ENCODE measurements around the gene SIPA1L3. TPM values are rescaled to one million over a fixed set of nuclear protein-coding genes. Genes with fewer than 3 reads are reported as not detected.

SIPA1L3 gene
- total and polyA plus RNA-seq, 2 of the 13 experiments (the other 11 are each of a cell fraction or from before 2014, with no cell fraction given) = 5.5 to 7.7 TPM

DNA sequence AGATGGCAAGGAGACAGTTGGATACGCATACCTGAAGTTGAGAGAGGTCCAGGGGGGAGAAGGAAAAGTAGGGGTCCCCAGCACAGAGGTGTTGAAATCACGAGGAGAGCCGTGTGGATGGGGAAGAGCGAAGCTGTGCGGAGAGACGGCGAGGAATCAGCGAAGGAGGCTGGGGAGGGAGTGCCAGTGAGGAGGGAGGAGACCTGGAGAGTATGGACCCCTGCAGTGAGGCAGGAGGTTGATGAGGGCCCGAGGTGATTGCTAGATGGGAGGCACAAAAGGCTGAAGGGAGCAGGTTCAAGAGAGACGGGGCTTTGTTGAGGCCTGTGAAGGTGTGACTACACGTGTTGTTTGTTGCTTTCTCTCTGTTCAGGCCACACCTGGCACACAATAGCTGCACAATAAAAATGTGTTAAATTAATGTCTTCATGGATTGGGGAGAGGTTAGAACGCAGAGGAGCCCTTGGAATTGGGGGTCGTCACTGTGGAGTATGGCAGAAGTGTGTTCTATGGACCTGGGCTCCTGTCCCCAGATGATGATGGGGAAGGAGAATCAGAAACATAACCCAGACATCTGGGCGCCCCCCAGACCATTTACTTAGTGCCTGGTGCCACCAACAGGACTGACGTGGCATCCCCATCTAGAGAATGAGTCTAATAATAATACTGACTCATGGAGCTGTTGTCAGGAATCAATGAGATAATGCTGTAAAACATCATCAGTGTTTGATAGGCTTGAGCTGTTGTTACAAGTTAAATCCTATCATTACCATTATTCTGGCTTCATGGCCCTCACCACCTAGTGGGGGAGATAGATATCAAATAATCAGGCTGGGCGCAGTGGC, 137.5 kb downstream of the SIPA1L3 start:
- ATAC-seq (no peak), DNase-seq (ENCODE audit: low spot score) (no peak), FAIRE-seq (no peak)
- H3K27ac ChIP-seq (ENCODE audit: extremely low read length, insufficient read depth, low read length) = no peak overlapping the region
- CTCF ChIA-PET (ENCODE audit: low intra/inter-chr PET ratio, low total read pairs) = no interaction called here
- H2AFZ ChIP-seq (ENCODE audit: low read length) = no peak overlapping the region
- H3K4me2 ChIP-seq (ENCODE audit: low read depth, low read length) = no peak overlapping the region
- no peaks in the 10 kb centered on the region for H3K9me3 ChIP-seq (ENCODE audit: low read length)
- H3K79me2 ChIP-seq (ENCODE audit: insufficient read depth, low read length) = no peaks in the 10 kb centered on the region
- WGBS (ENCODE audit: low lambda C conversion rate) = 97% methylated on average over 15 of the region's 16 CpGs
- BruUV-seq (replicated peaks) = no TSS peak
- POLR2A ChIA-PET = no interaction called here
- no peaks in the 10 kb centered on the region for H3K36me3 ChIP-seq (replicated peaks in 1 of 2; ENCODE audit: control insufficient read depth in 1 of 2, insufficient read depth in 2 of 2, low read length in 2 of 2)
- H3K4me3 ChIP-seq (replicated peaks in 1 of 3; ENCODE audit: insufficient read depth in 1 of 3, low read depth in 2 of 3, low read length in 3 of 3) = no peak overlapping the region
- in situ Hi-C loops (cut with HindIII; ENCODE audit: extremely low pct_ligation_motif_present, low pct_unique_long_range_greater_than_20kb) = no loop called here
- intact Hi-C loops (cut with micrococcal nuclease; ENCODE audit: unreplicated experiment) = no loop called here
- no peak for TF ChIP-seq ZMYM3 (CRISPR knock-in tag; IDR thresholded peaks at IDR 0.05)
- no peak for TF ChIP-seq TCF7L2 (IDR thresholded peaks at IDR 0.05; ENCODE audit: low read depth, low read length)
- no peaks in the 10 kb centered on the region for H4K20me1 ChIP-seq (ENCODE audit: insufficient read depth, low read length)
- no peaks in the 10 kb centered on the region for H3K27me3 ChIP-seq (ENCODE audit: control insufficient read depth in 1 of 2, insufficient read depth in 2 of 2, low read length in 2 of 2)
- no peak overlapping the region for H3K9ac ChIP-seq (ENCODE audit: insufficient read depth, low read depth, low read length)
- no peaks in the 10 kb centered on the region for H3K4me1 ChIP-seq (ENCODE audit: insufficient read depth, low read length)

DNA sequence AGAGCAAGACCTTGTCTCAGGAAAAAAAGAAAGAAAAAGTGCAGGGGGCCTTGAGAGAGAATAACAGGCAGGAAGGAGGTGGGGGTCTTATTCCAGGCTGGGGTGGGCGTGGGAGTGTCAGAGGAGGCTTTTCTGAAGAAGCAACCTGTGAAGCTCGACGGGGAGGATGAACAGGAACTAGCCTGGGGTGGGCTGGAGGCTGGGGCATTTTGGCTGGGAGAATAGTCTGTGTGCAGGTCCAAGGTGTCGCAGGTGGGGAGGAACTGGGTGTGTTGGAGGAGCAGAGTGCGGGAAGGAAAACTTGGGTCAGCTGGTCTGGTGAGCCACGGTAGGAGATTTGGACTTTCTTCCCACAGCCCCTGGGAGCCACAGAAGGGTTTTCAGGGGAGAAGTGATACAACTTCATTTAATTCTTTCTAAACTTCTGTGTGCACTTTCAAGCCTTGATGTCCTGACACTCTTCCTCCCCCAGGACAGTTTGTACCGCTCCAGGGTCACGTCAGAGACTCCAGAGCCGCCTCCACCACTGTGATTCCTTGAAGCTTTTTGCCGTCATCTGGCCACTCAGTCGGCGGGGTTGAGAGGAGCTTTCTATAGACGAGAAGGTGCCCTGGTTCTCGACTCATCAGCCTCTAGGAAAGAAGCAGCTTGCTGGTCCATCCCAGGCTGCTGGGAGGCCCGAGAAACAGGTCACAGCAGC, 138.7 kb downstream of the SIPA1L3 start:
- no peak for TF ChIP-seq ZNF768 (CRISPR knock-in tag; IDR thresholded peaks at IDR 0.05)
- TF ChIP-seq ZNF251 (CRISPR knock-in tag; IDR thresholded peaks at IDR 0.05) = no peak
- no peak for TF ChIP-seq POLR2AphosphoS5 (IDR thresholded peaks at IDR 0.05; ENCODE audit: low read depth, low read length)
- TF ChIP-seq, protein P1, sequence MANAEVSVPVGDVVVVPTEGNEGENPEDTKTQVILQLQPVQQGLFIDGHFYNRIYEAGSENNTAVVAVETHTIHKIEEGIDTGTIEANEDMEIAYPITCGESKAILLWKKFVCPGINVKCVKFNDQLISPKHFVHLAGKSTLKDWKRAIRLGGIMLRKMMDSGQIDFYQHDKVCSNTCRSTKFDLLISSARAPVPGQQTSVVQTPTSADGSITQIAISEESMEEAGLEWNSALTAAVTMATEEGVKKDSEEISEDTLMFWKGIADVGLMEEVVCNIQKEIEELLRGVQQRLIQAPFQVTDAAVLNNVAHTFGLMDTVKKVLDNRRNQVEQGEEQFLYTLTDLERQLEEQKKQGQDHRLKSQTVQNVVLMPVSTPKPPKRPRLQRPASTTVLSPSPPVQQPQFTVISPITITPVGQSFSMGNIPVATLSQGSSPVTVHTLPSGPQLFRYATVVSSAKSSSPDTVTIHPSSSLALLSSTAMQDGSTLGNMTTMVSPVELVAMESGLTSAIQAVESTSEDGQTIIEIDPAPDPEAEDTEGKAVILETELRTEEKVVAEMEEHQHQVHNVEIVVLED (CRISPR knock-in tag; IDR thresholded peaks at IDR 0.05; ENCODE audit: borderline replicate concordance) = no peak
- no peak for TF ChIP-seq ZNF44 (CRISPR knock-in tag; IDR thresholded peaks at IDR 0.05)
- TF ChIP-seq ADNP (CRISPR knock-in tag; IDR thresholded peaks at IDR 0.05) = no peak
- no peak for TF ChIP-seq MAZ (IDR thresholded peaks at IDR 0.05; ENCODE audit: borderline replicate concordance, low read depth, low read length)
- no peak for TF ChIP-seq MAZ (CRISPR knock-in tag; IDR thresholded peaks at IDR 0.05; ENCODE audit: low read depth)
- intact Hi-C loops (cut with micrococcal nuclease; ENCODE audit: unreplicated experiment) = no loop called here
- H3K4me1 ChIP-seq (ENCODE audit: insufficient read depth, low read length) = no peaks in the 10 kb centered on the region
- no peak for ATAC-seq
- no peaks in the 10 kb centered on the region for H3K9me3 ChIP-seq (ENCODE audit: low read length)
- 93% methylated on average over 15 of the region's 15 CpGs for WGBS (ENCODE audit: low lambda C conversion rate)
- H3K27ac ChIP-seq (ENCODE audit: extremely low read length, insufficient read depth, low read length) = no peak overlapping the region
- FAIRE-seq = no peak
- no peak for DNase-seq (ENCODE audit: low spot score)
- H3K4me3 ChIP-seq (replicated peaks in 1 of 3; ENCODE audit: insufficient read depth in 1 of 3, low read depth in 2 of 3, low read length in 3 of 3) = no peak overlapping the region
- H2AFZ ChIP-seq (ENCODE audit: low read length) = no peak overlapping the region
- in situ Hi-C loops (cut with HindIII; ENCODE audit: extremely low pct_ligation_motif_present, low pct_unique_long_range_greater_than_20kb) = no loop called here
- ChIA-PET CTCF (ENCODE audit: low intra/inter-chr PET ratio, low total read pairs) (no interaction called here), POLR2A (no interaction called here)
- no peaks in the 10 kb centered on the region for H3K27me3 ChIP-seq (ENCODE audit: control insufficient read depth in 1 of 2, insufficient read depth in 2 of 2, low read length in 2 of 2)
- no peaks in the 10 kb centered on the region for H3K79me2 ChIP-seq (ENCODE audit: insufficient read depth, low read length)
- no TSS peak for BruUV-seq (replicated peaks)
- H4K20me1 ChIP-seq (ENCODE audit: insufficient read depth, low read length) = no peaks in the 10 kb centered on the region
- H3K9ac ChIP-seq (ENCODE audit: insufficient read depth, low read depth, low read length) = no peak overlapping the region
- H3K4me2 ChIP-seq (ENCODE audit: low read depth, low read length) = no peak overlapping the region
- H3K36me3 ChIP-seq (replicated peaks in 1 of 2; ENCODE audit: control insufficient read depth in 1 of 2, insufficient read depth in 2 of 2, low read length in 2 of 2) = no peaks in the 10 kb centered on the region
